Measurements from ENCODE around the gene ZNF524. TPM values are rescaled to one million over a fixed set of nuclear protein-coding genes. Genes with fewer than 3 reads are reported as not detected.

ZNF524 gene
- total RNA-seq, 4 donors from 2014 or later: 23.1 to 35.0 (median 27.0) TPM

DNA sequence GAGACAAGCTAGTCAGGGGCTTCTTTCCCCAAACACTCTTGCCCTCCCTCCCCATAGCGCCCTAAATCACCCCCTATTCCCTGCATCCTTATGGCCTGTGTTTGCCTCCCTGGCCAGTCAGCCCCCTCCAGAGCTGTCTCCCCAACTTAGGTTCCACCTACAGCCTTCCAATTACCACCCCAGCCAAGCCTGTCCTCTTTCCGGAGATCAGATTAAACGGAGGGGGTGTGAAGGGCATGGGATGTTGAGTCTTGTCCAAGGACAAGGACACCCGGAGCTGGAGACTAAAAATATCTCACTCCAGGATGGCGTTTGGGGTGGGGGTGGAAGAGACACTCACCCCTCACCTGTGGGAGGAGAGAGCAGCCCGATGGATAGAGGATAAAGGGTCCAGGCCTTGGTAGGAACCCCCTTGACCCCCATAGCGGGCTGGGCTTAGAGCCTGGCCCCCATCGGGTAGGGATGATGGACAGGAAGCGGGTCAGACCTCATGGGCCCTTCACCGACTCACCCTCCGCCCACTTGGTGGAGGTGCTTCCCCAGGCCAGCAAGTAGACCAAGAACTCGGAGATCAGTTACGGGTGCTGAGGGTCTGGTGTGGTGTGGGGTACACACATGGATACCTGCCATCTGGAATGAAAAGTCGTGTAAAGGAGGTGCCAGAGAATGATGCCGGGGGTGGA is 11.4 kb downstream of the ZNF524 start:
- H3K9me3 ChIP-seq: no peaks in the 10 kb centered on the region
- H3K36me3 ChIP-seq: peaks cover 0 to 61% (median 6%) of the 10 kb centered on the region in 3 donors
- TF ChIP-seq, protein P1, sequence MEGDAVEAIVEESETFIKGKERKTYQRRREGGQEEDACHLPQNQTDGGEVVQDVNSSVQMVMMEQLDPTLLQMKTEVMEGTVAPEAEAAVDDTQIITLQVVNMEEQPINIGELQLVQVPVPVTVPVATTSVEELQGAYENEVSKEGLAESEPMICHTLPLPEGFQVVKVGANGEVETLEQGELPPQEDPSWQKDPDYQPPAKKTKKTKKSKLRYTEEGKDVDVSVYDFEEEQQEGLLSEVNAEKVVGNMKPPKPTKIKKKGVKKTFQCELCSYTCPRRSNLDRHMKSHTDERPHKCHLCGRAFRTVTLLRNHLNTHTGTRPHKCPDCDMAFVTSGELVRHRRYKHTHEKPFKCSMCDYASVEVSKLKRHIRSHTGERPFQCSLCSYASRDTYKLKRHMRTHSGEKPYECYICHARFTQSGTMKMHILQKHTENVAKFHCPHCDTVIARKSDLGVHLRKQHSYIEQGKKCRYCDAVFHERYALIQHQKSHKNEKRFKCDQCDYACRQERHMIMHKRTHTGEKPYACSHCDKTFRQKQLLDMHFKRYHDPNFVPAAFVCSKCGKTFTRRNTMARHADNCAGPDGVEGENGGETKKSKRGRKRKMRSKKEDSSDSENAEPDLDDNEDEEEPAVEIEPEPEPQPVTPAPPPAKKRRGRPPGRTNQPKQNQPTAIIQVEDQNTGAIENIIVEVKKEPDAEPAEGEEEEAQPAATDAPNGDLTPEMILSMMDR (IDR thresholded peaks at IDR 0.05): no peak
- no peak for TF ChIP-seq EP300 (IDR thresholded peaks at IDR 0.05)
- TF ChIP-seq POLR2A (IDR thresholded peaks at IDR 0.05): no peak
- H3K4me1 ChIP-seq: peaks cover 0 to 42% (median 4%) of the 10 kb centered on the region in 4 donors
- no peak overlapping the region for H3K4me3 ChIP-seq
- H3K27ac ChIP-seq: no peak overlapping the region
- no peak for DNase-seq (ENCODE audit: low spot score in 2 of 2)
- 77 to 81% methylated on average over 14 to 15 of the region's 15 CpGs for WGBS, 2 donors
- no peaks in the 10 kb centered on the region for H3K27me3 ChIP-seq

DNA sequence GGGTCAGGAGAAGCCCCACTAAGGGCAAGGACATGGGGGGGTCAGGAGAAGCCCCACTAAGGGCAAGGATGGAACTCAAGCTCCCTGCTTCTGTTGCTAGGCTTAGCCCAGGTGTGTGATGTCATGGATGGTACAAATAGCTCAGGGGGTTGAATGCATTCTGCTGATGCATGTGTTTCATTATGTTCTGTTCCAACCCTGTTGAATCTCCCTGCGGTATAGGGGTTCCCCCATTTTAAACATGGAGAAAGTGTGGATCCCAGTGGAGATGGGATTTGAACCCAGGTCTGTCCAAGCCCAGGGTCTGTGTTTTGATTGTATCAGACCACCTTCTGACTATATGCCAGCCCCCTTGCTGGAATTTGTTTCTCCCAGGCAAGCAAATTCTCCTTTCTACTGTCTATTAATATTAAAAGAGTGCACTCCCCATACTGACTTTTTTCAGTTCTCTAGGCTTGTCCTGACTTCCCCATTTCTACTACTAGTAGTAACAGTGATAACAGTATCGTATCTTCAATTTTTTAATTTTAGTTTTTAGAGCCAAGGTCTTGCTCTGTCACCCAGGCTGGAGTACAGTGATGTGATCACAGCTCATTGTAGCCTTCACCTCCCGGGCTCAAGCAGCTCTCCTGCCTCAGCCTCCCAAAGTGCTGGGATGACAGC is 12.0 kb downstream of the ZNF524 start:
- Histone ChIP-seq H3K9me3 (no peaks in the 10 kb centered on the region), H3K36me3 (peaks cover 0 to 67% (median 6%) of the 10 kb centered on the region in 3 donors), H3K4me1 (peaks cover 0 to 36% (median 0%) of the 10 kb centered on the region in 4 donors), H3K27ac (no peak overlapping the region), H3K4me3 (no peak overlapping the region), H3K27me3 (no peaks in the 10 kb centered on the region)
- no peak for DNase-seq (ENCODE audit: low spot score in 2 of 2)
- TF ChIP-seq EP300 (IDR thresholded peaks at IDR 0.05): no peak
- TF ChIP-seq, protein P1 (IDR thresholded peaks at IDR 0.05): no peak
- TF ChIP-seq POLR2A (IDR thresholded peaks at IDR 0.05): no peak
- WGBS, 2 donors: 86 to 87% methylated on average over 3 of the region's 3 CpGs

DNA sequence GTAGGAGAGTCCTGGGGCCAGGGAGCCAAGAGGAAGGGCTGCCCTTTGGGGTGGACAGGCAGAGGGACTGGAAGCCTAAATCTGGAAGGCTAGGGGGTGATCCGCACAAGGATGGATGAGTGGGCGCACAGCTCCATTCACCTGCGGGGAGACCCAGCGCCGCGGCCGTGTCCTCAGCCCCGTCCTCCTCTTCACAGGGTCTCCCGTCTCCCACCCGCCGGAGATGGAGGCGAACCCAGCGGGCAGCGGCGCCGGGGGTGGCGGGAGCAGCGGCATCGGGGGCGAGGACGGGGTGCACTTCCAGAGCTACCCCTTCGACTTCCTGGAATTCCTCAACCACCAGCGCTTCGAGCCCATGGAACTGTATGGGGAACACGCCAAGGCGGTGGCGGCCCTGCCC is 13.3 kb downstream of the ZNF524 start:
- Histone ChIP-seq H3K9me3 (no peaks in the 10 kb centered on the region), H3K27me3 (no peaks in the 10 kb centered on the region), H3K4me1 (peaks cover 0 to 23% (median 0%) of the 10 kb centered on the region in 4 donors), H3K27ac (no peak overlapping the region), H3K36me3 (peaks cover 0 to 78% (median 6%) of the 10 kb centered on the region in 3 donors), H3K4me3 (no peak overlapping the region)
- 89 to 92% methylated on average over 26 to 27 of the region's 27 CpGs for WGBS, 2 donors
- TF ChIP-seq, protein P1 (IDR thresholded peaks at IDR 0.05): no peak
- TF ChIP-seq POLR2A (IDR thresholded peaks at IDR 0.05) (no peak), EP300 (IDR thresholded peaks at IDR 0.05) (no peak)
- DNase-seq (ENCODE audit: low spot score in 2 of 2): no peak

DNA sequence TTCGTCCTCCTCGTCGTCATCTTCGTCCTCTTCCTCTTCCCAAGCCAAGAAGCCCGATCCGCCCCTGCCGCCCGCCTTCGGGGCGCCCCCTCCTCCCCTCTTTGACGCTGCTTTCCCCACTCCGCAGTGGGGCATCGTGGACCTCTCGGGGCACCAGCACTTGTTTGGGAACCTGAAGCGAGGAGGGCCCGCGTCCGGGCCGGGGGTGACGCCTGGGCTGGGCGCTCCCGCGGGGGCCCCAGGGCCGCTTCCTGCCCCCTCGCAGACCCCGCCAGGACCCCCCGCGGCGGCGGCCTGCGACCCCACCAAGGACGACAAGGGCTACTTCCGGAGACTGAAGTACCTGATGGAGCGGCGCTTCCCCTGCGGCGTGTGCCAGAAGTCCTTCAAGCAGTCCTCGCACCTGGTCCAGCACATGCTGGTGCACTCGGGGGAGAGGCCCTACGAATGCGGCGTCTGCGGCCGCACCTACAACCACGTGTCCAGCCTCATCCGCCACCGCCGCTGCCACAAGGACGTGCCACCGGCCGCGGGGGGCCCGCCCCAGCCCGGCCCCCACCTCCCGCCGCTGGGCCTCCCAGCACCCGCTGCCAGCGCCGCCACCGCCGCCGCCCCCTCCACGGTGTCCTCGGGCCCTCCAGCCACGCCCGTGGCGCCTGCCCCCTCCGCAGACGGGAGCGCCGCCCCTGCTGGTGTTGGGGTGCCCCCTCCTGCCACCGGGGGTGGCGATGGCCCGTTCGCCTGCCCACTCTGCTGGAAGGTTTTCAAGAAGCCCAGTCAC is 14.0 kb downstream of the ZNF524 start:
- TF ChIP-seq POLR2A (IDR thresholded peaks at IDR 0.05) (no peak), EP300 (IDR thresholded peaks at IDR 0.05) (no peak)
- TF ChIP-seq, protein P1 (IDR thresholded peaks at IDR 0.05): no peak
- no peaks in the 10 kb centered on the region for H3K9me3 ChIP-seq
- H3K27ac ChIP-seq: no peak overlapping the region
- H3K4me3 ChIP-seq: no peak overlapping the region
- no peak for DNase-seq (ENCODE audit: low spot score in 2 of 2)
- peaks cover 0 to 74% (median 6%) of the 10 kb centered on the region in 3 donors for H3K36me3 ChIP-seq
- H3K4me1 ChIP-seq: peaks cover 0 to 21% (median 0%) of the 10 kb centered on the region in 4 donors
- 92 to 95% methylated on average over 46 to 56 of the region's 75 CpGs for WGBS, 2 donors
- H3K27me3 ChIP-seq: no peaks in the 10 kb centered on the region

Measured in tibial nerve (tissue), 4 donors.